ENCODE results near the gene ABHD12. TPM values are rescaled to one million over a fixed set of nuclear protein-coding genes. Genes with fewer than 3 reads are reported as not detected.
"Not testable (repeated sequence)": the region's sequence is repeated elsewhere in the genome, so short reads cannot be mapped to it uniquely, and the experiment has no call there.

Gene ABHD12
- total and polyA plus RNA-seq, 10 of the 15 experiments (the other 5 are each of a cell fraction or from before 2014, with no cell fraction given) = 1.5 to 61.8 (median 26.7) TPM

GRCh38 chr20:25334972-25335371, 55.7 kb downstream of the ABHD12 start:
- H3K27ac ChIP-seq (ENCODE audit: control insufficient read depth, insufficient read depth); FAIRE-seq; H3K27me3 ChIP-seq (replicated peaks in 1 of 2; ENCODE audit: control insufficient read depth in 2 of 2, insufficient read depth in 2 of 2, low read length in 1 of 2); H3K9ac ChIP-seq (ENCODE audit: control insufficient read depth, insufficient read depth, low read length); POLR2A ChIA-PET; RAD21 ChIA-PET (ENCODE audit: unreplicated experiment); in situ Hi-C loops (cut with MboI); H3K36me3 ChIP-seq (ENCODE audit: control insufficient read depth in 2 of 2, insufficient read depth in 2 of 2, low read length in 1 of 2); H2AFZ ChIP-seq (ENCODE audit: control insufficient read depth, low read depth, low read length); H3K4me3 ChIP-seq; BruUV-seq (replicated peaks); H4K20me1 ChIP-seq (ENCODE audit: control insufficient read depth, insufficient read depth); intact Hi-C loops (cut with micrococcal nuclease; ENCODE audit: unreplicated experiment); ATAC-seq; DNase-seq (ENCODE audit: low read depth, low spot score); H3K4me2 ChIP-seq (ENCODE audit: control insufficient read depth, insufficient read depth); H3K79me2 ChIP-seq (ENCODE audit: control insufficient read depth, insufficient read depth, low read length); SMC1A ChIA-PET (ENCODE audit: uncharacterized antibody, unreplicated experiment); CTCF ChIA-PET; H3K9me3 ChIP-seq (replicated peaks; ENCODE audit: control insufficient read depth, insufficient read depth, low read length); H3K4me1 ChIP-seq (ENCODE audit: control insufficient read depth, insufficient read depth, low read length): not testable (repeated sequence)
- 100% methylated on average over 1 of the region's 1 CpG for WGBS (ENCODE audit: insufficient coverage, insufficient replicate concordance, low lambda C conversion rate, missing lambda C conversion rate)

- Histone ChIP-seq H3K4me2 (ENCODE audit: control insufficient read depth, insufficient read depth) (no peak overlapping the region), H3K9ac (ENCODE audit: control insufficient read depth, insufficient read depth, low read length) (no peak overlapping the region), H2AFZ (ENCODE audit: control insufficient read depth, low read depth, low read length) (no peak overlapping the region), H3K4me3 (no peak overlapping the region), H4K20me1 (ENCODE audit: control insufficient read depth, insufficient read depth) (no peaks in the 10 kb centered on the region), H3K9me3 (replicated peaks; ENCODE audit: control insufficient read depth, insufficient read depth, low read length) (no peaks in the 10 kb centered on the region), H3K79me2 (ENCODE audit: control insufficient read depth, insufficient read depth, low read length) (peaks cover 4% of the 10 kb centered on the region), H3K27ac (ENCODE audit: control insufficient read depth, insufficient read depth) (no peak overlapping the region), H3K4me1 (ENCODE audit: control insufficient read depth, insufficient read depth, low read length) (peaks cover 6% of the 10 kb centered on the region), H3K36me3 (ENCODE audit: control insufficient read depth in 2 of 2, insufficient read depth in 2 of 2, low read length in 1 of 2) (peaks cover 0 to 3% of the 10 kb centered on the region in 2 experiments; a peak in 2 of 4 replicates), H3K27me3 (replicated peaks in 1 of 2; ENCODE audit: control insufficient read depth in 2 of 2, insufficient read depth in 2 of 2, low read length in 1 of 2) (no peaks in the 10 kb centered on the region)
- BruUV-seq (replicated peaks) = no TSS peak
- FAIRE-seq = no peak
- 92% methylated on average over 12 of the region's 12 CpGs for WGBS (ENCODE audit: insufficient coverage, insufficient replicate concordance, low lambda C conversion rate, missing lambda C conversion rate)
- intact Hi-C loops (cut with micrococcal nuclease; ENCODE audit: unreplicated experiment) = no loop called here
- RAD21 ChIA-PET (ENCODE audit: unreplicated experiment) = no interaction called here
- SMC1A ChIA-PET (ENCODE audit: uncharacterized antibody, unreplicated experiment) = no interaction called here
- in situ Hi-C loops (cut with MboI) = no loop called here
- CTCF ChIA-PET = no interaction called here
- no peak for ATAC-seq
- DNase-seq (ENCODE audit: low read depth, low spot score) = no peak
- POLR2A ChIA-PET = no interaction called here
- no peak for TF ChIP-seq NR2C1 (IDR thresholded peaks at IDR 0.05)
These were observed 61.6 kb downstream of the ABHD12 start for GRCh38 chr20:25328954-25329498.
